Lower leg skin (tissue), 4 donors: ENCODE data around the gene TRMT2A. TPM values are rescaled to one million over a fixed set of nuclear protein-coding genes. Genes with fewer than 3 reads are reported as not detected.
A peak's percentile ranks its signal among the peaks of the same experiment; 100 is the strongest.

ENCODE experiments used
- DNase-seq, 2 donors: peaks; one replicate each; pipeline ENCODE4 v3.0.0-alpha.2; 2019; ENCODE audit warnings: low spot score in 2 of 2
- H3K4me3 ChIP-seq: fragments of 200-600 bp; sonication (generic); 2 replicates; pipeline ENCODE4 v1.5.1; 2017; ENCODE audit warnings: mild to moderate bottlenecking, low read depth; ENCODE audit not compliant: poor library complexity, severe bottlenecking
- POLR2A ChIP-seq, 2 donors: fragments of 450-650 bp; IDR thresholded peaks; one replicate each; pipeline ENCODE4 v1.6.1; 2016 to 2017; ENCODE audit warnings: antibody characterized with exemption in 2 of 2, mild to moderate bottlenecking in 1 of 2, moderate library complexity in 1 of 2
- WGBS, 2 donors: methylation state at CpG; one replicate each; pipeline ENCODE4 v1.1.5; 2018; 5-methylcytosine and 5-hydroxymethylcytosine counted together
- intact Hi-C: fragments of 100-400 bp; cut with DNase I; formaldehyde crosslinking; loops from one replicate; pipeline ENCODE4 v1.15.0; 2023; ENCODE audit warnings: low total_unique reads
- total RNA-seq, 4 donors: library from RNA; depleted of rRNA; stranded (reverse); fragments of >200 nt; gene quantifications; one replicate each; pipeline ENCODE4 v1.1.0, GENCODE V29; 2016
- TF ChIP-seq, protein P1 (sequence below), 3 donors: fragments of 450-650 bp; IDR thresholded peaks; one replicate each; pipeline ENCODE4 v1.5.1; 2016; ENCODE audit warnings: antibody characterized with exemption in 3 of 3, mild to moderate bottlenecking in 3 of 3, moderate library complexity in 2 of 3

The TRMT2A gene
- total RNA-seq, 4 donors from 2014 or later: 41.6 to 97.5 (median 52.8) TPM

DNA sequence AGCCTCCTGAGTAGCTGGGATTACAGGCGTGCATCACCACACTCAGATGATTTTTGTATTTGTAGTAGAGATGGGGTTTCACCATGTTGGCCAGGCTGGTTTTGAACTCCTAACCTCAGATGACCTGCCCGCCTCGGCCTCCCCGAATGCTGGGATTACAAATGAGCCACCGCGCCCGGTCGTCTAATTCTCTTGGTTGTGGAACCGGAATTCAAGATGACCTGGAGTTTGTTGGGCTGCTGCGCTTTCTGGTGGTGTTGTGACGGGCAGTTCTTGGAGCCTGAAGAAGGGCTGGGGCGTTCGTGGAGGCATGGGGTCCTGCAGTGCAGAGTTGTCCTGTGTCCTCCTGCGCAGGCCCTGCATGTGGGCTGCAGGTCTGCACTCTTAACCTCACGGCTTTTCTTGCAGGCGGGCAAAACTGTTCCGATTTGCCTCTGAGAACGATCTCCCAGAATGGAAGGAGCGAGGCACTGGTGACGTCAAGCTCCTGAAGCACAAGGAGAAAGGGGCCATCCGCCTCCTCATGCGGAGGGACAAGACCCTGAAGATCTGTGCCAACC, 4.9 kb upstream of the TRMT2A start:
- intact Hi-C loops: no loop called here
- no peak for TF ChIP-seq POLR2A (IDR thresholded peaks at IDR 0.05)
- TF ChIP-seq, protein P1, sequence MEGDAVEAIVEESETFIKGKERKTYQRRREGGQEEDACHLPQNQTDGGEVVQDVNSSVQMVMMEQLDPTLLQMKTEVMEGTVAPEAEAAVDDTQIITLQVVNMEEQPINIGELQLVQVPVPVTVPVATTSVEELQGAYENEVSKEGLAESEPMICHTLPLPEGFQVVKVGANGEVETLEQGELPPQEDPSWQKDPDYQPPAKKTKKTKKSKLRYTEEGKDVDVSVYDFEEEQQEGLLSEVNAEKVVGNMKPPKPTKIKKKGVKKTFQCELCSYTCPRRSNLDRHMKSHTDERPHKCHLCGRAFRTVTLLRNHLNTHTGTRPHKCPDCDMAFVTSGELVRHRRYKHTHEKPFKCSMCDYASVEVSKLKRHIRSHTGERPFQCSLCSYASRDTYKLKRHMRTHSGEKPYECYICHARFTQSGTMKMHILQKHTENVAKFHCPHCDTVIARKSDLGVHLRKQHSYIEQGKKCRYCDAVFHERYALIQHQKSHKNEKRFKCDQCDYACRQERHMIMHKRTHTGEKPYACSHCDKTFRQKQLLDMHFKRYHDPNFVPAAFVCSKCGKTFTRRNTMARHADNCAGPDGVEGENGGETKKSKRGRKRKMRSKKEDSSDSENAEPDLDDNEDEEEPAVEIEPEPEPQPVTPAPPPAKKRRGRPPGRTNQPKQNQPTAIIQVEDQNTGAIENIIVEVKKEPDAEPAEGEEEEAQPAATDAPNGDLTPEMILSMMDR (IDR thresholded peaks at IDR 0.05): no peak
- WGBS, 2 donors: 96 to 97% methylated on average over 22 of the region's 22 CpGs
- H3K4me3 ChIP-seq: no peak overlapping the region
- no peak for DNase-seq

- DNase-seq: no peak
- intact Hi-C loops: no loop called here
- TF ChIP-seq, protein P1 (IDR thresholded peaks at IDR 0.05): no peak
- TF ChIP-seq POLR2A (IDR thresholded peaks at IDR 0.05): no peak
- WGBS, 2 donors: 17 to 19% methylated on average over 8 of the region's 8 CpGs
- H3K4me3 ChIP-seq: peak overlapping the region; percentile 59
Measured at GRCh38 chr22:20118300-20119020, 1.4 kb upstream of the TRMT2A start.

GRCh38 chr22:20117633-20118299, 740 bp upstream of the TRMT2A start:
- peak overlapping the region; percentile 59 for H3K4me3 ChIP-seq
- DNase-seq: no peak
- WGBS, 2 donors: 0 to 1% methylated on average over 37 to 38 of the region's 66 CpGs
- intact Hi-C loops: no loop called here
- no peak for TF ChIP-seq POLR2A (IDR thresholded peaks at IDR 0.05)

DNA sequence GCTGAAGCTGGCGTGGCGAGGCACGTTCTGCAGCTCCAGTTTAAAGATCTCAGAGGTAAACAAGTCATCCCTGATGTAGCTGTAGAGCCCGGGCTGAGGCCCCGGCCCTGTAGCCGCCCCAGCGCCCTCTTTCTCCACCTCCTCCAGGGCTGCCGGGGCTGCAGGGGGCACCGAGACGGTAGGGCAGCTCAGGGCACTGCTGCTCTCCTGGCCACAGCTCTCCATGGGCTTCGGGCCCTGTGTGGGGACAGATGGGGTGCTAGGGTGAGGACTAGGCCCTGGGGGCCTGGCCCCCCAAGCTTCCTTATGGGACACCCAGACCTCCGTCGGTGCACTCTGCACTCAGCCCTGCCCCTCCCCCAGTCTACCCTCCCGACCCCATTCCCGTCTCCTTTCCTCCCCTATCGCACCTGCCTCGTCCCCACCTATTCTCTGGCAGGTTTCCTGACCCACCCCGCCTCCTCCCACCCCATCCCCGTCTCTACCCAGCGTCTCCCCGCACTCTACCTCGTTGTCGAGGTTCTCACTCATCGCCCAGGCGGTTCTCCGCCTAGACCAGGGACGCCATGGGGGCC, 563 bp downstream of the TRMT2A start:
- TF ChIP-seq, protein P1 (IDR thresholded peaks at IDR 0.05): no peak
- no peak for TF ChIP-seq POLR2A (IDR thresholded peaks at IDR 0.05)

GRCh38 chr22:20115691-20116375, 1.2 kb downstream of the TRMT2A start, which contains the start of gene RANBP1:
Gene RANBP1 (plus strand): TSS chr22:20116104. CDS start chr22:20116185, 81 bp downstream.
- intact Hi-C loops: no loop called here
- TF ChIP-seq, protein P1 (IDR thresholded peaks at IDR 0.05): no peak
- no peak for TF ChIP-seq POLR2A (IDR thresholded peaks at IDR 0.05)

More for the DNA sequence above, 563 bp downstream of the TRMT2A start:
- H3K4me3 ChIP-seq: peak overlapping the region; percentile 78
- no peak for DNase-seq
- 4 to 8% methylated on average over 17 to 26 of the region's 27 CpGs for WGBS, 2 donors
- intact Hi-C loops: no loop called here

More at GRCh38 chr22:20115691-20116375, 1.2 kb downstream of the TRMT2A start, which contains the start of gene RANBP1:
- peak within 1 kb of the TSS; percentile 78 for H3K4me3 ChIP-seq
- WGBS, 2 donors: 64 to 69% methylated on average over 29 to 30 of the region's 30 CpGs
- DNase-seq: no peak
